NT2/D1 (cell line): ENCODE results near the gene LHFPL3.

Source experiments
- SUZ12 ChIP-seq: IDR thresholded peaks from 2 replicates; pipeline ENCODE4 v1.6.1; 2011; ENCODE audit not compliant: insufficient read length, insufficient read depth; ENCODE audit errors: extremely low read depth
- YY1 ChIP-seq: IDR thresholded peaks from 2 replicates; pipeline ENCODE4 v1.6.1; 2011; ENCODE audit not compliant: insufficient read length, insufficient read depth
- ZNF274 ChIP-seq: IDR thresholded peaks from 2 replicates; pipeline ENCODE4 v1.6.1; 2011; ENCODE audit warnings: mild to moderate bottlenecking, low read depth, low read length

DNA sequence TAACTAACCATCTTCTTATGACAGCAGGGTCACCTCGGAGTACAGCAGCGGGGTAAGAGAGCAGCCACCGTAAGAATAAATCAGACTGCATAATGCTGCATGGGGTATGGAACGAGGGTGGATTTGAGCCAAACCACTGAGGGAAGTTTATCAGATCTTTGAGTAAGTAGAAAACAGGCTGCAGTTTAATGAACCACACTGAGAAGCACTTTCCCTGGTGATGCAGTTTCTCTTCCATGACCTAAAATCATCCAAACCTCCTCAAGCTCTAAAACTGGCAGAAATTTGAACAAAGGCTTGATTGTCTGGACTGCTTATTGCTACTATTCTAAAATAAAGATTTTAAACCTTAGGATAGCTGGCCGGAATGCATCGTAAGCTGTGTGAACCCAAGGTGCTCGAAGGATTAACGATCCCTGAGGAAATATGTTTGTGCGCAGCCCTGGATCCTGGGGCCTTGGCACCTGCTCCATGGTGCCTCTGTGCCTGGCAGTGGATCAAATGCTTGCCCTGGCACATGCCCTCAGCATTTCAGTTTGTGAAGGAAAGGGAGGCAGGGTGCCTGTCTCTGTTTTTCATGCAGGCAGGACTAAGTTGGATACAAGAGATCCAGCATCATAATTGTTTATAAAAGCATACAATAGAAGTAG, 322.7 kb downstream of the LHFPL3 start:
- TF ChIP-seq YY1 (no peak), ZNF274 (no peak), SUZ12 (no peak)
